Caco-2 (cell line): ENCODE measurements around the gene UBN1. TPM values are rescaled to one million over a fixed set of nuclear protein-coding genes. Genes with fewer than 3 reads are reported as not detected.
"Not testable (repeated sequence)": the region's sequence is repeated elsewhere in the genome, so short reads cannot be mapped to it uniquely, and the experiment has no call there.

Experiments used
- BruUV-seq: library from RNA; stranded (reverse); fragments of 400-500 nt; replicated peaks from 2 replicates; lab custom pipeline; 2021; lab: Mats Ljungman, UMichigan
- CTCF ChIA-PET: fragments of 300-600 bp; sonication (Branson Sonifier 250); formaldehyde crosslinking; loops from one replicate; lab custom pipeline; 2022; ENCODE audit warnings: antibody characterized with exemption; lab: Charles Lee
- POLR2A ChIA-PET: fragments of 300-600 bp; sonication (Branson Sonifier 250); formaldehyde crosslinking; loops from one replicate; lab custom pipeline; 2022; ENCODE audit warnings: antibody characterized with exemption; lab: Charles Lee
- DNase-seq, 2 experiments: peaks; one replicate each; pipeline versions ENCODE4 v3.0.0 to v3.0.0-alpha.2; 2020 to 2022
- H3K27me3 ChIP-seq: replicated peaks from 2 replicates; pipeline ENCODE4 v1.6.0; 2011; ENCODE audit warnings: low read length; ENCODE audit not compliant: control insufficient read depth, insufficient read depth
- H3K36me3 ChIP-seq: 2 replicates; pipeline ENCODE4 v1.5.1; 2011; ENCODE audit warnings: low read length; ENCODE audit not compliant: control insufficient read depth, insufficient read depth
- H3K4me1 ChIP-seq: fragments of 250-450 bp; sonication (Bioruptor Pico); 2 replicates; pipeline ENCODE4 v1.5.1; 2020; ENCODE audit warnings: mild to moderate bottlenecking
- H3K4me3 ChIP-seq: 2 replicates; pipeline ENCODE4 v1.5.1; 2011; ENCODE audit warnings: low read depth, mild to moderate bottlenecking, control low read depth, low read length
- H3K9me3 ChIP-seq: fragments of 250-450 bp; sonication (Bioruptor Pico); 2 replicates; pipeline ENCODE4 v1.5.1; 2020; ENCODE audit warnings: mild to moderate bottlenecking, moderate library complexity
- H3K27ac Mint-ChIP-seq: one replicate; pipeline ENCODE4 v1.8.0; 2022; ENCODE audit warnings: mixed read lengths; ENCODE audit not compliant: unreplicated experiment
- H3K27me3 Mint-ChIP-seq: one replicate; pipeline ENCODE4 v1.8.0; 2022; ENCODE audit warnings: mixed read lengths; ENCODE audit not compliant: insufficient read depth, unreplicated experiment
- H3K36me3 Mint-ChIP-seq: one replicate; pipeline ENCODE4 v1.8.0; 2022; ENCODE audit warnings: mild to moderate bottlenecking, mixed read lengths; ENCODE audit not compliant: insufficient read depth, unreplicated experiment
- H3K4me1 Mint-ChIP-seq: one replicate; pipeline ENCODE4 v1.8.0; 2022; ENCODE audit warnings: low read depth, mixed read lengths; ENCODE audit not compliant: unreplicated experiment
- H3K4me3 Mint-ChIP-seq: one replicate; pipeline ENCODE4 v1.8.0; 2022; ENCODE audit warnings: mild to moderate bottlenecking, moderate library complexity, mixed read lengths; ENCODE audit not compliant: unreplicated experiment
- H3K9me3 Mint-ChIP-seq: one replicate; pipeline ENCODE4 v1.8.0; 2022; ENCODE audit warnings: mixed read lengths; ENCODE audit not compliant: unreplicated experiment
- intact Hi-C: fragments of 100-400 bp; cut with micrococcal nuclease; formaldehyde crosslinking; loops from one replicate; pipeline ENCODE4 v1.10.0; 2022; ENCODE audit not compliant: unreplicated experiment
- total RNA-seq: library from RNA; stranded (reverse); gene quantifications from 2 replicates; pipeline ENCODE4 v1.2.3, GENCODE V29; 2022
- TF ChIP-seq, protein P1 (sequence below), 2 experiments: fragments of 200-600 bp in 1 of 2; IDR thresholded peaks; 1 replicate in 1 of 2; 2 replicates in 1 of 2; pipeline versions ENCODE4 v1.5.1 to v1.8.0; 2011 to 2022; ENCODE audit warnings: antibody characterized with exemption in 1 of 2, control low read depth in 1 of 2, inconsistent platforms in 1 of 2, low read depth in 1 of 2, low read length in 1 of 2, mild to moderate bottlenecking in 1 of 2, moderate library complexity in 1 of 2; ENCODE audit not compliant: insufficient read depth in 1 of 2, severe bottlenecking in 1 of 2, unreplicated experiment in 1 of 2

UBN1 gene
- total RNA-seq, 1 experiment from 2014 or later: 31.5 TPM

DNA sequence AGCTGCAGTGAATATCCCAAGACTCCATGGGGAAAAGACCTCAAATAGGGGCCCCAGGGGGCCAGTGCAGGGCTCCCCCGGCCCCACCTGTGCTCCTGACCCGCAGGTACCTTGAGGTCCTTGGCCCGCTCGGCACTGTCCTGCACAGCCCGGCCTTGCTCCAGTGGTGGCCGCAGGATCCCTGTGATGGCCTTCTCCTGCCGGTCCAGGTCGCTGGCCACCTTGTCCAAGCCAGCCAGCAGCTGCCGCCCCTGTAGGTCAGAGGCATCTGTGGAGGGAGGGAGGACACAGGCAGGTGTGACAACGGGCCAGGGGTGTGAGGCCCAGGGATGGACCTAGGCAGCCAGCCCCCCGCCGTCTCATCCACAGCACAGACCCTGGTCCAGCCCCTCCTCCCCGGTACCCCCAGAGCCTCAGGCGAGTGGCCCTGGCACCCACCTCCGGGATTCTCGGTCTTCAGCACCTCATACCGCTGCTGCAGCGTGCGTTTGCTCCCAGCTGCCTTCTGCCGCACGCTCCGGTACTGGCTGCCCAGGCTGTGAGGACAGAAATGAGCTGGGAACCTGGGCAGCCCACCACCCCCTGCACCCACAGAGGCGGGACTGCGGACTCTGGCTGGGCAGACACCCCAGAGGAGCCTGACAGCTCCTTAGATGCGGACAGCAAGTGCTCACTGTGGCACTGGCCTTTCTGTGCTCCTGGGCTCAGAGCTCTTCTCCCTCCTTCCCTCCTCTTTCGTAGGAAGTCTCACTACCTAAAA, 46.0 kb downstream of the UBN1 start:
- Mint-ChIP-seq H3K27ac (no peak overlapping the region), H3K9me3 (no peaks in the 10 kb centered on the region), H3K36me3 (peaks cover 75% of the 10 kb centered on the region), H3K27me3 (no peaks in the 10 kb centered on the region), H3K4me1 (no peaks in the 10 kb centered on the region), H3K4me3 (no peak overlapping the region)
- Histone ChIP-seq H3K4me3 (no peak overlapping the region), H3K36me3 (peaks cover 5% of the 10 kb centered on the region), H3K27me3 (no peaks in the 10 kb centered on the region), H3K4me1 (no peaks in the 10 kb centered on the region), H3K9me3 (no peaks in the 10 kb centered on the region)
- ChIA-PET CTCF (interaction anchor here (0.6 kb wide), 1 partner anchor 60 kb away, joined by 3 read pairs; no protein-coding TSS in a partner anchor), POLR2A (no interaction called here)
- intact Hi-C loops: no loop called here
- TF ChIP-seq, protein P1, sequence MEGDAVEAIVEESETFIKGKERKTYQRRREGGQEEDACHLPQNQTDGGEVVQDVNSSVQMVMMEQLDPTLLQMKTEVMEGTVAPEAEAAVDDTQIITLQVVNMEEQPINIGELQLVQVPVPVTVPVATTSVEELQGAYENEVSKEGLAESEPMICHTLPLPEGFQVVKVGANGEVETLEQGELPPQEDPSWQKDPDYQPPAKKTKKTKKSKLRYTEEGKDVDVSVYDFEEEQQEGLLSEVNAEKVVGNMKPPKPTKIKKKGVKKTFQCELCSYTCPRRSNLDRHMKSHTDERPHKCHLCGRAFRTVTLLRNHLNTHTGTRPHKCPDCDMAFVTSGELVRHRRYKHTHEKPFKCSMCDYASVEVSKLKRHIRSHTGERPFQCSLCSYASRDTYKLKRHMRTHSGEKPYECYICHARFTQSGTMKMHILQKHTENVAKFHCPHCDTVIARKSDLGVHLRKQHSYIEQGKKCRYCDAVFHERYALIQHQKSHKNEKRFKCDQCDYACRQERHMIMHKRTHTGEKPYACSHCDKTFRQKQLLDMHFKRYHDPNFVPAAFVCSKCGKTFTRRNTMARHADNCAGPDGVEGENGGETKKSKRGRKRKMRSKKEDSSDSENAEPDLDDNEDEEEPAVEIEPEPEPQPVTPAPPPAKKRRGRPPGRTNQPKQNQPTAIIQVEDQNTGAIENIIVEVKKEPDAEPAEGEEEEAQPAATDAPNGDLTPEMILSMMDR (IDR thresholded peaks at IDR 0.05; ENCODE audit: insufficient read depth in 1 of 2, low read depth in 1 of 2, low read length in 1 of 2, severe bottlenecking in 1 of 2, unreplicated experiment in 1 of 2): no peak
- no peak for DNase-seq
- BruUV-seq: no TSS peak

- no peak overlapping the region for H3K4me3 Mint-ChIP-seq
- intact Hi-C loops: no loop called here
- H3K36me3 Mint-ChIP-seq: peaks cover 72% of the 10 kb centered on the region
- H3K27me3 Mint-ChIP-seq: no peaks in the 10 kb centered on the region
- BruUV-seq: no TSS peak
- H3K27ac Mint-ChIP-seq: no peak overlapping the region
- TF ChIP-seq, protein P1 (IDR thresholded peaks at IDR 0.05; ENCODE audit: insufficient read depth in 1 of 2, low read depth in 1 of 2, low read length in 1 of 2, severe bottlenecking in 1 of 2, unreplicated experiment in 1 of 2): no peak
- ChIA-PET CTCF (no interaction called here), POLR2A (no interaction called here)
- H3K4me1 ChIP-seq: no peaks in the 10 kb centered on the region
- peaks cover 6% of the 10 kb centered on the region for H3K36me3 ChIP-seq
- no peak overlapping the region for H3K4me3 ChIP-seq
- no peaks in the 10 kb centered on the region for H3K27me3 ChIP-seq
- H3K9me3 Mint-ChIP-seq: no peaks in the 10 kb centered on the region
- no peak for DNase-seq
- H3K4me1 Mint-ChIP-seq: no peaks in the 10 kb centered on the region
- no peaks in the 10 kb centered on the region for H3K9me3 ChIP-seq
These were observed 47.2 kb downstream of the UBN1 start for GRCh38 chr16:4894276-4895150.

GRCh38 chr16:4895366-4895765, 48.1 kb downstream of the UBN1 start:
- Histone ChIP-seq H3K4me3 (no peak overlapping the region), H3K9me3 (no peaks in the 10 kb centered on the region), H3K36me3 (peaks cover 6% of the 10 kb centered on the region), H3K27me3 (no peaks in the 10 kb centered on the region), H3K4me1 (no peaks in the 10 kb centered on the region)
- intact Hi-C loops: no loop called here
- ChIA-PET POLR2A (no interaction called here), CTCF (interaction anchor here (0.6 kb wide), 1 partner anchor 16 kb away, joined by 3 read pairs; no protein-coding TSS in a partner anchor)
- DNase-seq: no peak
- no peaks in the 10 kb centered on the region for H3K9me3 Mint-ChIP-seq
- H3K4me3 Mint-ChIP-seq: no peak overlapping the region
- no peaks in the 10 kb centered on the region for H3K4me1 Mint-ChIP-seq
- no peaks in the 10 kb centered on the region for H3K27me3 Mint-ChIP-seq
- no peak overlapping the region for H3K27ac Mint-ChIP-seq
- TF ChIP-seq, protein P1 (IDR thresholded peaks at IDR 0.05; ENCODE audit: insufficient read depth in 1 of 2, low read depth in 1 of 2, low read length in 1 of 2, severe bottlenecking in 1 of 2, unreplicated experiment in 1 of 2): no peak
- peaks cover 74% of the 10 kb centered on the region for H3K36me3 Mint-ChIP-seq
- BruUV-seq: no TSS peak

DNA sequence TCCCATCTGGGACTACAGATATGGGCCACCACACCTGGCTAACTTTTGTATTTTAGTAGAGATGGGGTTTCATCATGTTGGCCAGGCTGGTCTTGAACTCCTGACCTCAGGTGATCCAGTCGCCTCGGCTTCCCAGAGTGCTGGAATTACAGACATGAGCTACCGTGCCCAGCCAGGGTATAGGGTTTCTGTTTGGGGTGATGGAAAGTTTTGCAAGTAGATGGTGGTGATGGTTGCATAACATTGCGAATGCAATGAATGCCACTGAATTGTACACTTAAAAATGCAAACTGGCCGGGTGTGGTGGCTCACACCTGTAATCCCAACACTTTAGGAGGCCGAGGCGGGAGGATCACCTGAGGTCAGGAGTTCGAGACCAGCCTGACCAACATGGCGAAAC, 49.5 kb downstream of the UBN1 start:
- intact Hi-C loops, H3K4me1 Mint-ChIP-seq, H3K4me3 Mint-ChIP-seq, BruUV-seq, H3K9me3 ChIP-seq, H3K27me3 ChIP-seq, H3K27ac Mint-ChIP-seq, POLR2A ChIA-PET, DNase-seq, H3K36me3 ChIP-seq, H3K4me1 ChIP-seq, H3K9me3 Mint-ChIP-seq, CTCF ChIA-PET, H3K4me3 ChIP-seq, H3K27me3 Mint-ChIP-seq: not testable (repeated sequence)
- peaks cover 70% of the 10 kb centered on the region for H3K36me3 Mint-ChIP-seq
